ENCODE measurements around the gene PCYT1B. TPM values are rescaled to one million over a fixed set of nuclear protein-coding genes. Genes with fewer than 3 reads are reported as not detected.

PCYT1B gene
- total and polyA plus RNA-seq, 2 of the 13 experiments (the other 11 are each of a cell fraction or from before 2014, with no cell fraction given): 6.1 to 9.2 TPM

- Histone ChIP-seq H3K4me1 (ENCODE audit: insufficient read depth, low read length) (peaks cover 51% of the 10 kb centered on the region), H3K9me3 (ENCODE audit: low read length) (no peaks in the 10 kb centered on the region), H3K9ac (ENCODE audit: insufficient read depth, low read depth, low read length) (no peak overlapping the region), H4K20me1 (ENCODE audit: insufficient read depth, low read length) (no peaks in the 10 kb centered on the region), H3K27me3 (ENCODE audit: control insufficient read depth in 1 of 2, insufficient read depth in 2 of 2, low read length in 2 of 2) (no peaks in the 10 kb centered on the region), H3K4me2 (ENCODE audit: low read depth, low read length) (no peak overlapping the region), H3K4me3 (replicated peaks in 1 of 3; ENCODE audit: insufficient read depth in 1 of 3, low read depth in 2 of 3, low read length in 3 of 3) (no peak overlapping the region), H3K27ac (ENCODE audit: extremely low read length, insufficient read depth, low read length) (no peak overlapping the region), H2AFZ (ENCODE audit: low read length) (no peak overlapping the region), H3K36me3 (replicated peaks in 1 of 2; ENCODE audit: control insufficient read depth in 1 of 2, insufficient read depth in 2 of 2, low read length in 2 of 2) (no peaks in the 10 kb centered on the region), H3K79me2 (ENCODE audit: insufficient read depth, low read length) (no peaks in the 10 kb centered on the region)
- DNase-seq (ENCODE audit: low spot score): no peak
- in situ Hi-C loops (cut with HindIII; ENCODE audit: extremely low pct_ligation_motif_present, low pct_unique_long_range_greater_than_20kb) (no loop called here), intact Hi-C loops (cut with micrococcal nuclease; ENCODE audit: unreplicated experiment) (no loop called here)
- FAIRE-seq: no peak
- ChIA-PET POLR2A (no interaction called here), CTCF (ENCODE audit: low intra/inter-chr PET ratio, low total read pairs) (no interaction called here)
- BruUV-seq (replicated peaks): no TSS peak
- ATAC-seq: no peak
- TF ChIP-seq ZNF615 (CRISPR knock-in tag; IDR thresholded peaks at IDR 0.05; ENCODE audit: borderline replicate concordance): no peak
- 100% methylated on average over 1 of the region's 1 CpG for WGBS (ENCODE audit: low lambda C conversion rate)
Observed at GRCh38 chrX:24659106-24659505, 12.0 kb upstream of the PCYT1B start.

DNA sequence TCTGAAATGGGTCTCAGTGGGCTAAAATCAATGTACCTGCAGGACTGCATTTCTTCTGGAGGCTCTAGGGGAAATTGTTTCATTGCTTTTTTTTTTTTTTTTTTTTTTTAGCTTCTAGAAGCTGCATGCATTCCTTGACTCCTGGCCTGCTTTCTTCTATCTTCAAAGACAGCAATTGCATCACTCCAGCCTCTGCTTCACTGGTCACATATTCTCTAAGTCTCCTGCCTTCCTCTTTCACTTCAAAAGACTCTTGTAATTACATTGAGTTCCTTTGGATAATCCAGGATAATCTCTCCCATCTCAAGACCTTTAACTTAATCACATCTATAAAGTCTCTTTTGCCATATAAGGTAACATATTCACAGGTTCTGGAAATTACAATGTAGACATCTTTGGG, 11.3 kb upstream of the PCYT1B start:
- no peak overlapping the region for H3K27ac ChIP-seq (ENCODE audit: extremely low read length, insufficient read depth, low read length)
- in situ Hi-C loops (cut with HindIII; ENCODE audit: extremely low pct_ligation_motif_present, low pct_unique_long_range_greater_than_20kb) (no loop called here), intact Hi-C loops (cut with micrococcal nuclease; ENCODE audit: unreplicated experiment) (no loop called here)
- no peak for DNase-seq (ENCODE audit: low spot score)
- H3K4me2 ChIP-seq (ENCODE audit: low read depth, low read length): no peak overlapping the region
- H3K9me3 ChIP-seq (ENCODE audit: low read length): no peaks in the 10 kb centered on the region
- H3K4me1 ChIP-seq (ENCODE audit: insufficient read depth, low read length): peaks cover 46% of the 10 kb centered on the region
- no peak overlapping the region for H3K4me3 ChIP-seq (replicated peaks in 1 of 3; ENCODE audit: insufficient read depth in 1 of 3, low read depth in 2 of 3, low read length in 3 of 3)
- no peaks in the 10 kb centered on the region for H3K79me2 ChIP-seq (ENCODE audit: insufficient read depth, low read length)
- no peak for FAIRE-seq
- H2AFZ ChIP-seq (ENCODE audit: low read length): no peak overlapping the region
- no peak for ATAC-seq
- no peak for TF ChIP-seq BCL6 (CRISPR knock-in tag; IDR thresholded peaks at IDR 0.05)
- no peak for TF ChIP-seq ZNF138 (CRISPR knock-in tag; IDR thresholded peaks at IDR 0.05; ENCODE audit: low read depth)
- no peak for TF ChIP-seq ZNF343 (CRISPR knock-in tag; IDR thresholded peaks at IDR 0.05)
- TF ChIP-seq HOXA7 (CRISPR knock-in tag; IDR thresholded peaks at IDR 0.05): no peak
- TF ChIP-seq PRDM10 (CRISPR knock-in tag; IDR thresholded peaks at IDR 0.05; ENCODE audit: low read depth): no peak
- no peak for TF ChIP-seq ZNF724P (CRISPR knock-in tag; IDR thresholded peaks at IDR 0.05; ENCODE audit: borderline replicate concordance)
- no peak for TF ChIP-seq TOE1 (CRISPR knock-in tag; IDR thresholded peaks at IDR 0.05)
- no peak for TF ChIP-seq ZNF430 (CRISPR knock-in tag; IDR thresholded peaks at IDR 0.05)
- no peak for TF ChIP-seq ZNF512 (CRISPR knock-in tag; IDR thresholded peaks at IDR 0.05)
- no peak for TF ChIP-seq PITX1 (CRISPR knock-in tag; IDR thresholded peaks at IDR 0.05)
- no peak for TF ChIP-seq GTF2F1 (IDR thresholded peaks at IDR 0.05; ENCODE audit: low read length)
- no peak for TF ChIP-seq TBP (CRISPR knock-in tag; IDR thresholded peaks at IDR 0.05)
- H3K9ac ChIP-seq (ENCODE audit: insufficient read depth, low read depth, low read length): no peak overlapping the region
- no peaks in the 10 kb centered on the region for H4K20me1 ChIP-seq (ENCODE audit: insufficient read depth, low read length)
- CTCF ChIA-PET (ENCODE audit: low intra/inter-chr PET ratio, low total read pairs): no interaction called here
- no TSS peak for BruUV-seq (replicated peaks)
- POLR2A ChIA-PET: no interaction called here
- no peaks in the 10 kb centered on the region for H3K36me3 ChIP-seq (replicated peaks in 1 of 2; ENCODE audit: control insufficient read depth in 1 of 2, insufficient read depth in 2 of 2, low read length in 2 of 2)
- H3K27me3 ChIP-seq (ENCODE audit: control insufficient read depth in 1 of 2, insufficient read depth in 2 of 2, low read length in 2 of 2): no peaks in the 10 kb centered on the region

Measured in HepG2 (cell line).